Ishikawa (cell line): ENCODE data around the gene P2RY14.

Experiments
- CREB1 ChIP-seq: IDR thresholded peaks from 2 replicates; pipeline ENCODE4 v1.6.1; 2012; ENCODE audit warnings: low read depth
- EP300 ChIP-seq: IDR thresholded peaks from 2 replicates; pipeline ENCODE4 v1.6.1; 2012; ENCODE audit warnings: borderline replicate concordance
- FOXM1 ChIP-seq: IDR thresholded peaks from 2 replicates; pipeline ENCODE4 v1.6.1; 2012; ENCODE audit warnings: low read depth, borderline replicate concordance
- YY1 ChIP-seq: IDR thresholded peaks from 2 replicates; pipeline ENCODE4 v1.6.1; 2012; ENCODE audit warnings: low read depth

DNA sequence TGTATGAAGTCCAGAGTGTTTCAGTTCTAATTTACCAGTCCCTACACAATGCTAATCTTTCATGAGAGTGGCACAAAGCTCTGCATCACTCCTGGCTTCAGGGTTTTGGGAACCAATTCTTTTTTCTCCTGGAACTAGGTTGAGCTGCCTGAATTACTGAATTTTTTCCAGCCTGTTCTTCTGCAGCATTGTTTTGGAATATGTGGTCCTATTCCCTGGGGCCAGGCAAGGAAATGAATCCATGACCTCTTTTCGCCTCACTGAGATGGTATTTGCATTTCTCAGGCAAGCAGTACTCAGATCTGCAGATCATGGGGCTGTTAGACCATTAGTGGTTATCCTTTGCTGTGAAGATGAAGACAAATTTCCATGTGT is 49.7 kb downstream of the P2RY14 start:
- TF ChIP-seq EP300 (no peak), YY1 (no peak), CREB1 (no peak), FOXM1 (no peak)
